GM18520 (cell line): ENCODE measurements around the gene BPHL.
A peak's percentile ranks its signal among the peaks of the same experiment; 100 is the strongest.
"Not testable (repeated sequence)": the region's sequence is repeated elsewhere in the genome, so short reads cannot be mapped to it uniquely, and the experiment has no call there.

Experiments
- ATAC-seq: cut with Tn5 transposase; IDR thresholded peaks from one replicate; pipeline ENCODE4 v1.9.1; 2021; ENCODE audit not compliant: unreplicated experiment

The BPHL gene

GRCh38 chr6:3118353-3119039, at the start of gene BPHL:
Gene BPHL (plus strand): TSS chr6:3118711. CDS start chr6:3118741, 30 bp downstream.
- ATAC-seq: peak; percentile 69

- no peak for ATAC-seq
Measured at GRCh38 chr6:3071568-3071967, 46.9 kb upstream of the BPHL start.

GRCh38 chr6:3072798-3073197, 45.7 kb upstream of the BPHL start:
- ATAC-seq: no peak

- no peak for ATAC-seq
Measured at GRCh38 chr6:3073382-3073781, 45.1 kb upstream of the BPHL start.

- no peak for ATAC-seq
Measured at GRCh38 chr6:3075772-3076113, 42.8 kb upstream of the BPHL start.

- no peak for ATAC-seq
Measured at GRCh38 chr6:3076320-3076719, 42.2 kb upstream of the BPHL start.

- no peak for ATAC-seq
Measured at GRCh38 chr6:3077430-3077829, 41.1 kb upstream of the BPHL start.

GRCh38 chr6:3078952-3079351, 39.6 kb upstream of the BPHL start:
- ATAC-seq: not testable (repeated sequence)

- ATAC-seq: no peak
Measured at GRCh38 chr6:3079682-3080081, 38.8 kb upstream of the BPHL start.

- no peak for ATAC-seq
Measured at GRCh38 chr6:3081960-3082359, 36.6 kb upstream of the BPHL start.

- no peak for ATAC-seq
Measured at GRCh38 chr6:3085074-3085473, 33.4 kb upstream of the BPHL start.

- ATAC-seq: no peak
Measured at GRCh38 chr6:3086282-3086946, 32.1 kb upstream of the BPHL start.

GRCh38 chr6:3088446-3088845, 30.1 kb upstream of the BPHL start:
- no peak for ATAC-seq

- ATAC-seq: no peak
Measured at GRCh38 chr6:3088968-3089367, 29.5 kb upstream of the BPHL start.

GRCh38 chr6:3090013-3090412, 28.5 kb upstream of the BPHL start:
- no peak for ATAC-seq

GRCh38 chr6:3094815-3095214, 23.7 kb upstream of the BPHL start:
- no peak for ATAC-seq

GRCh38 chr6:3102875-3103274, 15.6 kb upstream of the BPHL start:
- ATAC-seq: no peak

- ATAC-seq: no peak
Measured at GRCh38 chr6:3108746-3109414, 9.6 kb upstream of the BPHL start.

- no peak for ATAC-seq
Measured at GRCh38 chr6:3109761-3110160, 8.8 kb upstream of the BPHL start.

- no peak for ATAC-seq
Measured at GRCh38 chr6:3114377-3114776, 4.1 kb upstream of the BPHL start.

GRCh38 chr6:3117912-3118352, 579 bp upstream of the BPHL start:
- no peak for ATAC-seq

- ATAC-seq: no peak
Measured at GRCh38 chr6:3119040-3119723, 671 bp downstream of the BPHL start.
